OCI-LY1 (cell line): ENCODE data around the gene GYS2.

Experiments
- CTCF ChIP-seq: fragments of 200-600 bp; sonication (generic), shearing (Covaris generic); IDR thresholded peaks from 2 replicates; pipeline ENCODE4 v1.5.1; 2017; ENCODE audit warnings: mild to moderate bottlenecking, antibody characterized with exemption, low read length, moderate library complexity, mixed read lengths
- EZH2 ChIP-seq: fragments of 200-600 bp; sonication (generic), shearing (Covaris generic); IDR thresholded peaks from 2 replicates; pipeline ENCODE4 v1.8.0; 2017; ENCODE audit warnings: borderline replicate concordance, mixed run types, mild to moderate bottlenecking, antibody characterized with exemption, low read length, moderate library complexity, mixed read lengths

GRCh38 chr12:21566223-21566906 is 38.3 kb downstream of the GYS2 start:
- no peak for TF ChIP-seq CTCF
- TF ChIP-seq EZH2 = no peak
